T-cell (primary cell): ENCODE measurements around the gene LRRFIP2. TPM values are rescaled to one million over a fixed set of nuclear protein-coding genes. Genes with fewer than 3 reads are reported as not detected.

ENCODE experiments used
- ATAC-seq, 4 experiments: fragments of 200-7000 bp in 3 of 4; fragments of 150-1000 bp in 1 of 4; cut with Tn5 transposase; replicated peaks in 1 of 4; 1 replicate in 3 of 4; 2 replicates in 1 of 4; pipeline ENCODE4 v1.10.0; 2021; ENCODE audit warnings: moderate library complexity in 3 of 4, mild to moderate bottlenecking in 2 of 4, moderate number of reproducible peaks in 1 of 4
- CTCF ChIA-PET, 2 donors: fragments of 300-600 bp; sonication (Branson Sonifier 250); formaldehyde crosslinking; loops; one replicate each; lab custom pipeline; 2022; ENCODE audit warnings: antibody characterized with exemption in 2 of 2; lab: Charles Lee
- POLR2A ChIA-PET, 2 donors: fragments of 300-600 bp; sonication (Branson Sonifier 250); formaldehyde crosslinking; loops; one replicate each; lab custom pipeline; 2022; ENCODE audit warnings: antibody characterized with exemption in 2 of 2; lab: Charles Lee
- DNase-seq, 35 experiments: peaks; one replicate each; pipeline versions ENCODE4 v3.0.0 to v3.0.0-alpha.2; 2013 to 2023
- H3K27ac ChIP-seq: one replicate; pipeline ENCODE4 v1.5.1; 2013; ENCODE audit warnings: low read length
- H3K27me3 ChIP-seq, 2 experiments: replicated peaks in 1 of 2; 1 replicate in 1 of 2; 2 replicates in 1 of 2; pipeline versions ENCODE4 v1.6.1 to v1.7.0; 2013; ENCODE audit warnings: low read length in 1 of 2, mixed read lengths in 1 of 2; ENCODE audit not compliant: control insufficient read depth in 2 of 2, insufficient read depth in 2 of 2; ENCODE audit errors: extremely low read depth in 1 of 2
- H3K36me3 ChIP-seq, 2 donors: 1 replicate in 1 of 2; 2 replicates in 1 of 2; pipeline versions ENCODE4 v1.6.1 to v1.7.0; 2013; ENCODE audit warnings: low read length in 1 of 2; ENCODE audit not compliant: control insufficient read depth in 2 of 2, insufficient read depth in 1 of 2; ENCODE audit errors: extremely low read depth in 1 of 2
- H3K4me1 ChIP-seq, 2 experiments: 1 replicate in 1 of 2; 2 replicates in 1 of 2; pipeline versions ENCODE4 v1.6.1 to v1.7.0; 2013; ENCODE audit warnings: low read length in 2 of 2, mixed read lengths in 1 of 2; ENCODE audit not compliant: insufficient read depth in 2 of 2, control insufficient read depth in 1 of 2; ENCODE audit errors: extremely low read depth in 1 of 2
- H3K4me3 ChIP-seq, 2 donors: 1 replicate in 1 of 2; 2 replicates in 1 of 2; pipeline versions ENCODE4 v1.5.1 to v1.7.0; 2013; ENCODE audit warnings: mild to moderate bottlenecking in 2 of 2, low read length in 1 of 2, moderate library complexity in 1 of 2; ENCODE audit not compliant: control insufficient read depth in 1 of 2; ENCODE audit errors: extremely low read depth in 1 of 2
- H3K9me3 ChIP-seq: 2 replicates; pipeline ENCODE4 v1.7.0; 2013
- H3K27ac Mint-ChIP-seq, 2 donors: one replicate each; pipeline ENCODE4 v1.8.0; 2020 to 2021; ENCODE audit warnings: mild to moderate bottlenecking in 2 of 2, mixed read lengths in 2 of 2
- H3K27me3 Mint-ChIP-seq, 2 donors: one replicate each; pipeline ENCODE4 v1.8.0; 2021 to 2022; ENCODE audit warnings: mixed read lengths in 2 of 2
- H3K36me3 Mint-ChIP-seq: one replicate; pipeline ENCODE4 v1.8.0; 2021; ENCODE audit warnings: mixed read lengths
- H3K4me1 Mint-ChIP-seq, 3 donors: one replicate each; pipeline ENCODE4 v1.8.0; 2020 to 2022; ENCODE audit warnings: mixed read lengths in 3 of 3, mild to moderate bottlenecking in 1 of 3
- H3K4me3 Mint-ChIP-seq, 3 donors: one replicate each; pipeline ENCODE4 v1.8.0; 2020 to 2022; ENCODE audit warnings: mild to moderate bottlenecking in 3 of 3, mixed read lengths in 3 of 3, moderate library complexity in 3 of 3
- H3K9me3 Mint-ChIP-seq, 3 donors: one replicate each; pipeline ENCODE4 v1.8.0; 2020 to 2022; ENCODE audit warnings: mixed read lengths in 3 of 3
- WGBS: methylation state at CpG from one replicate; pipeline ENCODE4 v1.1.5; 2013; ENCODE audit warnings: missing lambda C conversion rate; ENCODE audit not compliant: insufficient coverage; 5-methylcytosine and 5-hydroxymethylcytosine counted together
- total RNA-seq, 35 experiments: library from RNA in 6 of 35; stranded (reverse) in 6 of 35; fragments of 120-200 nt in 1 of 35; gene quantifications; one replicate each; pipeline versions ENCODE4 v1.2.1 to v1.2.4 and lab custom pipeline; 2013 to 2026

The LRRFIP2 gene
- total RNA-seq, 5 donors from 2014 or later (not counting 1 experiment from before 2014, with no cell fraction given), result 26.0 to 39.3 (median 32.9) TPM

GRCh38 chr3:37025561-37026335, 148.6 kb downstream of the LRRFIP2 start:
- CTCF ChIA-PET, result interaction anchor here in 1 of 2 donors (1.7 kb wide), 1 partner anchor 188 kb away, joined by 6 read pairs; no protein-coding TSS in a partner anchor
- no peak overlapping the region for H3K27ac Mint-ChIP-seq
- Histone ChIP-seq H3K9me3 (no peaks in the 10 kb centered on the region), H3K36me3 (peaks cover 26 to 80% of the 10 kb centered on the region in 2 donors), H3K27ac (no peak overlapping the region), H3K4me3 (no peak overlapping the region), H3K4me1 (no peaks in the 10 kb centered on the region), H3K27me3 (no peaks in the 10 kb centered on the region)
- no peaks in the 10 kb centered on the region for H3K27me3 Mint-ChIP-seq
- ATAC-seq (no peak), DNase-seq (no peak)
- POLR2A ChIA-PET, result interaction anchor here in 1 of 2 donors (0.7 to 1.0 kb wide), 2 partner anchors 13 to 32 kb away, joined by 4 to 5 read pairs; partner anchors contain the start of genes EPM2AIP1 and MLH1
- no peak overlapping the region for H3K4me3 Mint-ChIP-seq
- WGBS, result 100% methylated on average over 3 of the region's 3 CpGs
- no peaks in the 10 kb centered on the region for H3K9me3 Mint-ChIP-seq
- peaks cover 58% of the 10 kb centered on the region for H3K36me3 Mint-ChIP-seq
- H3K4me1 Mint-ChIP-seq, result peaks cover 0 to 16% (median 0%) of the 10 kb centered on the region in 3 donors

DNA sequence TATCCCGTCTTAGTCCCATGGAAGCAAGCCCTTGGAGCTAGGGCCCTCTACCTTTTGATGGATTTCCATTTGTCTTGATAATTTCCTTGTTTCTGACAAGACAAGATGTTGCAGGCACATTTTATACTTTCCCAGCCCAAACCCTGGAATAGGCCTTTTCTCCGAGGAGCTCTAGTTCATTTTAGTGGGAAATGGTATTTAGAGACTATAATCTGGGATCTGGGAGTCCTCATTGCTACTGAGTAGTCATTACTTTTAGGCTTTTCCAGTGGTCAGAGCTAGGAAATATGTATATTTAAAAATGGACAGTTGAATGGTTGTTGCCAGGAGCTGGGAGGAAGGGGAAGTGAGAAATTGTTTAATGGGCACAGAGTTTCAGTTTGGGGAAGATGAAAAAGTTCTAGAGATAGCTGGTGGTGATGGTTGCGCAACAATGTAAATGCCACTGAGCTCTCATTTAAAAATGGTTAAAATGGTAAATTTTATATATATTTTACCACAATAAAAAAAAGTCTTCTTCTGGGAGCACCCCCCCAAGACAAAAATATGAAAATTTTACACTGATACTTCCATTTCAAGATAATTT, 149.5 kb downstream of the LRRFIP2 start:
- Histone ChIP-seq H3K27me3 (no peaks in the 10 kb centered on the region), H3K4me3 (no peak overlapping the region), H3K27ac (no peak overlapping the region), H3K9me3 (no peaks in the 10 kb centered on the region), H3K36me3 (peaks cover 26 to 81% of the 10 kb centered on the region in 2 donors), H3K4me1 (no peaks in the 10 kb centered on the region)
- WGBS, result 100% methylated on average over 2 of the region's 3 CpGs
- no peaks in the 10 kb centered on the region for H3K27me3 Mint-ChIP-seq
- H3K4me3 Mint-ChIP-seq, result no peak overlapping the region
- DNase-seq (no peak), ATAC-seq (no peak)
- ChIA-PET POLR2A (interaction anchor here in 1 of 2 donors (0.6 to 1.0 kb wide), 3 partner anchors 14 to 111 kb away, joined by 3 to 5 read pairs (median 4); partner anchors contain the start of genes EPM2AIP1 and MLH1), CTCF (interaction anchor here (0.8 to 2.0 kb wide), 9 partner anchors 16 to 232 kb away, joined by 3 to 10 read pairs (median 5); no protein-coding TSS in a partner anchor)
- H3K27ac Mint-ChIP-seq, result no peak overlapping the region
- no peaks in the 10 kb centered on the region for H3K9me3 Mint-ChIP-seq
- H3K36me3 Mint-ChIP-seq, result peaks cover 65% of the 10 kb centered on the region
- H3K4me1 Mint-ChIP-seq, result peaks cover 0 to 16% (median 0%) of the 10 kb centered on the region in 3 donors

DNA sequence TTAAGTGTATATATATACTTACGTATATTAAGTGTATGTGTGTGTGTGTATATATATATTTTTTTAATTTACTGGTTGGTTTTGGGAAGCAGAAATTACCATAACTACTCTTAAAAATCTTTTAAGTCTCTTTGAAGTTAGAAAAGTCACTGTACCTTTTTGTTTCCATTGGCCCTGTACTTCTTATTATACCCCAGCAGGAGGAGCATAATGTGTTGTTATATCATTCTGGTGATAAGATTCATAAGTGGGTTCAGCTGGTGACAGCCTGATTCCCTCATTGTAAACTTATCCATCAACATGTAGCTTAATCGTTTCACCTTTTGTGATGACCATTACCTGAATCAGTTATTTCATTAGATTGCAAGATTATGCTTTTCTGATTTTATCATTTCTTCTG, 150.3 kb downstream of the LRRFIP2 start:
- no peaks in the 10 kb centered on the region for H3K27me3 ChIP-seq
- no peaks in the 10 kb centered on the region for H3K9me3 ChIP-seq
- no peak overlapping the region for H3K4me3 ChIP-seq
- DNase-seq (peak in 1 of 35 experiments; percentile 24), ATAC-seq (no peak)
- Mint-ChIP-seq H3K4me3 (no peak overlapping the region), H3K27ac (no peak overlapping the region), H3K4me1 (peaks cover 0 to 16% (median 0%) of the 10 kb centered on the region in 3 donors), H3K27me3 (no peaks in the 10 kb centered on the region), H3K9me3 (no peaks in the 10 kb centered on the region), H3K36me3 (peaks cover 69% of the 10 kb centered on the region)
- ChIA-PET CTCF (interaction anchor here (0.6 to 2.0 kb wide), 10 partner anchors 17 to 1566 kb away, joined by 3 to 10 read pairs (median 4); no protein-coding TSS in a partner anchor), POLR2A (interaction anchor here (0.6 to 0.7 kb wide), 4 partner anchors 11 to 222 kb away, joined by 3 read pairs; no protein-coding TSS in a partner anchor)
- H3K4me1 ChIP-seq, result no peaks in the 10 kb centered on the region
- H3K36me3 ChIP-seq, result peaks cover 26 to 78% of the 10 kb centered on the region in 2 donors
- no CpG with 5 or more reads among the region's 2 CpGs for WGBS
- H3K27ac ChIP-seq, result no peak overlapping the region

GRCh38 chr3:37017683-37018082, 156.7 kb downstream of the LRRFIP2 start:
- Mint-ChIP-seq H3K4me1 (peaks cover 0 to 11% (median 0%) of the 10 kb centered on the region in 3 donors), H3K27ac (no peak overlapping the region), H3K36me3 (peaks cover 70% of the 10 kb centered on the region), H3K9me3 (no peaks in the 10 kb centered on the region), H3K4me3 (no peak overlapping the region), H3K27me3 (no peaks in the 10 kb centered on the region)
- H3K36me3 ChIP-seq, result peaks cover 16 to 76% of the 10 kb centered on the region in 2 donors
- H3K27ac ChIP-seq, result no peak overlapping the region
- DNase-seq (no peak), ATAC-seq (no peak)
- H3K4me1 ChIP-seq, result no peaks in the 10 kb centered on the region
- POLR2A ChIA-PET, result no interaction called here
- H3K9me3 ChIP-seq, result no peaks in the 10 kb centered on the region
- H3K4me3 ChIP-seq, result no peak overlapping the region
- CTCF ChIA-PET, result no interaction called here
- WGBS, result 100% methylated on average over 2 of the region's 3 CpGs
- H3K27me3 ChIP-seq, result no peaks in the 10 kb centered on the region

- WGBS, result no CpG with 5 or more reads among the region's 8 CpGs
- Histone ChIP-seq H3K4me3 (no peak overlapping the region), H3K9me3 (no peaks in the 10 kb centered on the region), H3K27ac (no peak overlapping the region), H3K4me1 (no peaks in the 10 kb centered on the region), H3K36me3 (peaks cover 13 to 77% of the 10 kb centered on the region in 2 donors), H3K27me3 (no peaks in the 10 kb centered on the region)
- Mint-ChIP-seq H3K9me3 (no peaks in the 10 kb centered on the region), H3K27me3 (no peaks in the 10 kb centered on the region), H3K4me3 (no peak overlapping the region), H3K27ac (no peak overlapping the region), H3K36me3 (peaks cover 68% of the 10 kb centered on the region), H3K4me1 (peaks cover 0 to 4% (median 0%) of the 10 kb centered on the region in 3 donors)
- ATAC-seq, result no peak
- ChIA-PET CTCF (no interaction called here), POLR2A (no interaction called here)
- no peak for DNase-seq
These were observed 157.5 kb downstream of the LRRFIP2 start for GRCh38 chr3:37016903-37017302.

- H3K36me3 ChIP-seq, result peaks cover 5 to 77% of the 10 kb centered on the region in 2 donors
These were observed 158.7 kb downstream of the LRRFIP2 start for GRCh38 chr3:37015642-37016041.

More at GRCh38 chr3:37015642-37016041, 158.7 kb downstream of the LRRFIP2 start:
- no peaks in the 10 kb centered on the region for H3K9me3 ChIP-seq
- DNase-seq, result no peak
- peaks cover 66% of the 10 kb centered on the region for H3K36me3 Mint-ChIP-seq
- no peaks in the 10 kb centered on the region for H3K27me3 Mint-ChIP-seq
- no peak for ATAC-seq
- ChIA-PET POLR2A (no interaction called here), CTCF (interaction anchor here in 1 of 2 donors (0.6 kb wide), 1 partner anchor 23 kb away, joined by 3 read pairs; the partner anchor contains the start of gene EPM2AIP1)
- no peak overlapping the region for H3K27ac Mint-ChIP-seq
- no peaks in the 10 kb centered on the region for H3K9me3 Mint-ChIP-seq
- no peak overlapping the region for H3K4me3 ChIP-seq
- 90% methylated on average over 2 of the region's 5 CpGs for WGBS
- H3K4me1 Mint-ChIP-seq, result no peaks in the 10 kb centered on the region
- H3K27ac ChIP-seq, result no peak overlapping the region
- no peaks in the 10 kb centered on the region for H3K27me3 ChIP-seq
- no peaks in the 10 kb centered on the region for H3K4me1 ChIP-seq
- H3K4me3 Mint-ChIP-seq, result no peak overlapping the region
